Lung (tissue), 12 donors: ENCODE measurements around the gene CLK4. TPM values are rescaled to one million over a fixed set of nuclear protein-coding genes. Genes with fewer than 3 reads are reported as not detected.

Experiments
- ATAC-seq: fragments of 200-7000 bp; cut with Tn5 transposase; one replicate; pipeline ENCODE4 v1.9.1; 2020; ENCODE audit warnings: moderate number of reproducible peaks; ENCODE audit not compliant: insufficient read depth, low FRiP score
- DNase-seq, 3 donors: peaks; one replicate each; pipeline ENCODE4 v3.0.0-alpha.2; 2013 to 2017
- H3K27ac ChIP-seq, 2 donors: one replicate each; pipeline ENCODE4 v1.5.1; 2013; ENCODE audit warnings: mild to moderate bottlenecking in 2 of 2, moderate library complexity in 2 of 2, control low read depth in 1 of 2, inconsistent platforms in 1 of 2, low read depth in 1 of 2, low read length in 1 of 2
- H3K27me3 ChIP-seq, 3 donors: one replicate each; pipeline ENCODE4 v1.5.1; 2013; ENCODE audit warnings: low read length in 2 of 3; ENCODE audit not compliant: control insufficient read depth in 3 of 3, insufficient read depth in 3 of 3
- H3K36me3 ChIP-seq, 4 donors: one replicate each; pipeline ENCODE4 v1.5.1; 2013; ENCODE audit warnings: low read length in 4 of 4, mild to moderate bottlenecking in 1 of 4, moderate library complexity in 1 of 4; ENCODE audit not compliant: control insufficient read depth in 4 of 4, insufficient read depth in 4 of 4
- H3K4me1 ChIP-seq, 5 donors: one replicate each; pipeline ENCODE4 v1.5.1; 2013; ENCODE audit warnings: low read length in 5 of 5, mild to moderate bottlenecking in 2 of 5, moderate library complexity in 1 of 5; ENCODE audit not compliant: control insufficient read depth in 5 of 5, insufficient read depth in 5 of 5
- H3K4me3 ChIP-seq: one replicate; pipeline ENCODE4 v1.5.1; 2013; ENCODE audit warnings: mild to moderate bottlenecking, control low read depth, moderate library complexity
- H3K9ac ChIP-seq, 2 donors: one replicate each; pipeline ENCODE4 v1.5.1; 2013; ENCODE audit warnings: low read length in 2 of 2, control low read depth in 1 of 2; ENCODE audit not compliant: insufficient read depth in 1 of 2
- H3K9me3 ChIP-seq, 4 donors: one replicate each; pipeline ENCODE4 v1.5.1; 2013; ENCODE audit warnings: low read length in 3 of 4, mild to moderate bottlenecking in 1 of 4, moderate library complexity in 1 of 4; ENCODE audit not compliant: control insufficient read depth in 4 of 4, insufficient read depth in 3 of 4
- CTCF ChIP-seq: IDR thresholded peaks from 2 replicates; pipeline ENCODE4 v1.5.1; 2012; ENCODE audit warnings: mild to moderate bottlenecking; ENCODE audit errors: control extremely low read depth, extremely low read depth
- WGBS, 2 donors: extraction: QIAGEN DNeasy Blood & Tissue Kit; methylation state at CpG; one replicate each; pipeline ENCODE4 v1.1.7; 2013; 5-methylcytosine and 5-hydroxymethylcytosine counted together
- polyA plus RNA-seq, 2 donors: library from polyadenylated mRNA; stranded (reverse); fragments of 200-250 nt; gene quantifications; one replicate each; pipeline ENCODE4 v1.2.1, GENCODE V29; 2013
- total RNA-seq, 2 donors: library from RNA; depleted of rRNA in 1 of 2; stranded (reverse); fragments of >200 nt in 1 of 2; gene quantifications; one replicate each; pipeline ENCODE4 v1.2.1, GENCODE V29; 2014 to 2021
- donor health status: control.
- donor health status: control.
- donor health status: Bipolar disorder and iron deficiency.
- donor health status: healthy.
- donor health status: DM: yes; HTN: yes; CAD: no.

Gene CLK4
- total and polyA plus RNA-seq, 4 donors, result 12.6 to 85.7 (median 28.5) TPM

- H3K4me3 ChIP-seq, result no peak overlapping the region
- H3K27me3 ChIP-seq, result no peaks in the 10 kb centered on the region
- TF ChIP-seq CTCF, result no peak
- 61 to 77% methylated on average over 10 of the region's 10 CpGs for WGBS, 2 donors
- DNase-seq, result peak in 1 of 3 donors; percentile 17
- no peak for ATAC-seq
- H3K36me3 ChIP-seq, result no peaks in the 10 kb centered on the region
- no peak overlapping the region for H3K27ac ChIP-seq
- H3K9ac ChIP-seq, result no peak overlapping the region
- H3K9me3 ChIP-seq, result peaks cover 0 to 6% (median 0%) of the 10 kb centered on the region in 4 donors
- H3K4me1 ChIP-seq, result peaks cover 0 to 2% (median 0%) of the 10 kb centered on the region in 5 donors
Measured at GRCh38 chr5:178673801-178674295, 47.0 kb upstream of the CLK4 start.

GRCh38 chr5:178672630-178673029 lies 45.8 kb upstream of the CLK4 start:
- Histone ChIP-seq H3K27me3 (no peaks in the 10 kb centered on the region), H3K4me3 (no peak overlapping the region), H3K36me3 (no peaks in the 10 kb centered on the region), H3K27ac (no peak overlapping the region), H3K9ac (no peak overlapping the region), H3K4me1 (peaks cover 0 to 2% (median 0%) of the 10 kb centered on the region in 5 donors), H3K9me3 (peaks cover 0 to 11% (median 0%) of the 10 kb centered on the region in 4 donors)
- no peak for TF ChIP-seq CTCF
- ATAC-seq (no peak), DNase-seq (no peak)
- 80 to 81% methylated on average over 4 of the region's 4 CpGs for WGBS, 2 donors

- DNase-seq, result peak in 2 of 3 donors; percentile 19 to 53
- no peak for ATAC-seq
- no peak for TF ChIP-seq CTCF
Measured at GRCh38 chr5:178671602-178672144, 44.8 kb upstream of the CLK4 start.

GRCh38 chr5:178670351-178670885 lies 43.6 kb upstream of the CLK4 start:
- H3K4me3 ChIP-seq, result no peak overlapping the region

More at GRCh38 chr5:178671602-178672144, 44.8 kb upstream of the CLK4 start:
- H3K36me3 ChIP-seq, result no peaks in the 10 kb centered on the region
- H3K27ac ChIP-seq, result no peak overlapping the region
- peaks cover 0 to 2% (median 0%) of the 10 kb centered on the region in 5 donors for H3K4me1 ChIP-seq
- H3K9ac ChIP-seq, result no peak overlapping the region
- H3K9me3 ChIP-seq, result peaks cover 0 to 14% (median 0%) of the 10 kb centered on the region in 4 donors
- 69 to 71% methylated on average over 7 of the region's 7 CpGs for WGBS, 2 donors
- no peak overlapping the region for H3K4me3 ChIP-seq
- no peaks in the 10 kb centered on the region for H3K27me3 ChIP-seq

More at GRCh38 chr5:178670351-178670885, 43.6 kb upstream of the CLK4 start:
- no peaks in the 10 kb centered on the region for H3K27me3 ChIP-seq
- ATAC-seq (no peak), DNase-seq (no peak)
- H3K27ac ChIP-seq, result no peak overlapping the region
- WGBS, 2 donors, result 92 to 97% methylated on average over 10 of the region's 10 CpGs
- H3K36me3 ChIP-seq, result no peaks in the 10 kb centered on the region
- no peak overlapping the region for H3K9ac ChIP-seq
- peaks cover 0 to 14% (median 0%) of the 10 kb centered on the region in 4 donors for H3K9me3 ChIP-seq
- H3K4me1 ChIP-seq, result no peaks in the 10 kb centered on the region
- TF ChIP-seq CTCF, result no peak
